Activated T-cell treated with anti-CD3 and anti-CD28 coated beads, Interleukin-2, amount 50 U/mL, for 72 hours (primary cell): ENCODE results near the gene CHURC1. TPM values are rescaled to one million over a fixed set of nuclear protein-coding genes. Genes with fewer than 3 reads are reported as not detected.
A peak's percentile ranks its signal among the peaks of the same experiment; 100 is the strongest.

Source experiments
- ATAC-seq, 2 donors: fragments of 150-1000 bp; cut with Tn5 transposase; replicated peaks in 1 of 2; 2 replicates each; pipeline ENCODE4 v1.10.0; 2021; ENCODE audit warnings: moderate library complexity in 2 of 2, mild to moderate bottlenecking in 1 of 2
- DNase-seq, 2 donors: peaks; one replicate each; pipeline ENCODE4 v3.0.0; 2021 to 2022; ENCODE audit warnings: mixed read lengths in 1 of 2
- H3K27ac Mint-ChIP-seq: one replicate; pipeline ENCODE4 v1.8.0; 2022; ENCODE audit warnings: mild to moderate bottlenecking, moderate library complexity, mixed read lengths
- H3K27me3 Mint-ChIP-seq: one replicate; pipeline ENCODE4 v1.8.0; 2022; ENCODE audit warnings: low read depth, mixed read lengths
- H3K36me3 Mint-ChIP-seq, 2 donors: one replicate each; pipeline ENCODE4 v1.8.0; 2022; ENCODE audit warnings: mixed read lengths in 2 of 2, mild to moderate bottlenecking in 1 of 2; ENCODE audit not compliant: insufficient read depth in 2 of 2
- H3K4me1 Mint-ChIP-seq: one replicate; pipeline ENCODE4 v1.8.0; 2022; ENCODE audit warnings: low read depth, mixed read lengths
- H3K4me3 Mint-ChIP-seq, 2 donors: one replicate each; pipeline ENCODE4 v1.8.0; 2022; ENCODE audit warnings: mild to moderate bottlenecking in 2 of 2, mixed read lengths in 2 of 2, moderate library complexity in 2 of 2
- H3K9me3 Mint-ChIP-seq, 2 donors: one replicate each; pipeline ENCODE4 v1.8.0; 2022; ENCODE audit warnings: mixed read lengths in 2 of 2
- total RNA-seq, 2 donors: library from RNA; stranded (reverse); gene quantifications; one replicate each; pipeline ENCODE4 v1.2.3, GENCODE V29; 2022

CHURC1 gene
- total RNA-seq, 2 donors from 2014 or later: 36.5 to 38.1 TPM

GRCh38 chr14:64958201-64958600 lies 43.9 kb downstream of the CHURC1 start:
- H3K4me3 Mint-ChIP-seq: no peak overlapping the region
- H3K27me3 Mint-ChIP-seq: no peaks in the 10 kb centered on the region
- no peak for ATAC-seq
- H3K36me3 Mint-ChIP-seq: no peaks in the 10 kb centered on the region
- H3K9me3 Mint-ChIP-seq: no peaks in the 10 kb centered on the region
- H3K27ac Mint-ChIP-seq: no peak overlapping the region
- peaks cover 10% of the 10 kb centered on the region for H3K4me1 Mint-ChIP-seq
- DNase-seq: no peak

- Mint-ChIP-seq H3K27ac (no peak overlapping the region), H3K4me1 (peaks cover 8% of the 10 kb centered on the region), H3K36me3 (no peaks in the 10 kb centered on the region), H3K27me3 (no peaks in the 10 kb centered on the region), H3K9me3 (no peaks in the 10 kb centered on the region), H3K4me3 (no peak overlapping the region)
- no peak for DNase-seq
- ATAC-seq: no peak
These were observed 44.5 kb downstream of the CHURC1 start for GRCh38 chr14:64958743-64959142.

DNA sequence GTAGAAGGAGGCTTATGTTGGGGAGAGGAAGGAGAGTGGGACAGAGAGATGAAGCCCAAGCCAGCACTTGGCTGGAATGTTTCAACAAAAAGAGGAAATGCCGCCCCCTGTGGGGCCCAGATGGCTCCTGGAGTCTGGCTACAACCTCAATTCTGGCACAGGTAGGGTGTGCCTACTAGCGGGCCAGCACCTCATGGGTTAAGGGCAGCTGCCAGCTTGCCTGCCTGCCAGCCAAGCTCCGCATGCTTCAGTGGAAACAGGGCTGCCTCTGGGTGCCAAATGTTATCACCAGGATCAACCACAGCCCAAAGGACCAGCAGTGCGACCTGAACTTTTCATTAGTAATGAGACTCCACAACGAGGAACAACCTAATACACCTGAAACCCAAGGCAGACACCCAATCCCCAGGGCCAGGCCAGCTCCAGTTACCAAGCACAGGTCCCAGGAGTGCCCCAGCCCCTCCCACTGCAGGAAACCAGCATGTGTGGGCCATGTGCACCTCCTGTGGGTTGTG lies 46.6 kb downstream of the CHURC1 start:
- no peak overlapping the region for H3K4me3 Mint-ChIP-seq
- no peaks in the 10 kb centered on the region for H3K27me3 Mint-ChIP-seq
- no peak for ATAC-seq
- H3K9me3 Mint-ChIP-seq: no peaks in the 10 kb centered on the region
- no peak for DNase-seq
- no peak overlapping the region for H3K27ac Mint-ChIP-seq
- peaks cover 8% of the 10 kb centered on the region for H3K4me1 Mint-ChIP-seq
- no peaks in the 10 kb centered on the region for H3K36me3 Mint-ChIP-seq

DNA sequence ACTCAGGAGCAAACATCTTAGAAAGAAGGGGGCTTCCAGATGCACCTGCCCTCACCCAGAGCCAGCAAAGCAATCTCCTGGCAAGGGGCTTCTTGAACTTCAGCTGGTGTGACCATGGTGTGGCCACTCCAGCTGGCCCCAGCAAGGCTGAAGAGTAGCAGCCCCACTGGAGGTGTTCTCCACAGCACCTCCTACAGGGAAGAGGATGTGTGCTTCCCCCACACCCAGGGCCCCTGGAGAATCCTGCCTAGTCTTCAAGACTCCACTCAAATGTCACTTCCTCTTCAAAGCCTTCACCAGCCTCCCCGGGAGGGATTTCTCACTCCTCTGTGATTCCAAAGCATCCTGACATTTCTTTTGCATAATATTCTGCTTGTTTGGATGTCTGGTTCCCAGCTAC lies 49.4 kb downstream of the CHURC1 start:
- no peaks in the 10 kb centered on the region for H3K36me3 Mint-ChIP-seq

GRCh38 chr14:64965356-64966000 lies 51.2 kb downstream of the CHURC1 start:
- DNase-seq: no peak

More for the DNA sequence above, 49.4 kb downstream of the CHURC1 start:
- no peak overlapping the region for H3K4me3 Mint-ChIP-seq
- no peak for DNase-seq
- no peaks in the 10 kb centered on the region for H3K9me3 Mint-ChIP-seq
- ATAC-seq: no peak
- no peak overlapping the region for H3K27ac Mint-ChIP-seq
- H3K4me1 Mint-ChIP-seq: peaks cover 14% of the 10 kb centered on the region
- H3K27me3 Mint-ChIP-seq: no peaks in the 10 kb centered on the region

DNA sequence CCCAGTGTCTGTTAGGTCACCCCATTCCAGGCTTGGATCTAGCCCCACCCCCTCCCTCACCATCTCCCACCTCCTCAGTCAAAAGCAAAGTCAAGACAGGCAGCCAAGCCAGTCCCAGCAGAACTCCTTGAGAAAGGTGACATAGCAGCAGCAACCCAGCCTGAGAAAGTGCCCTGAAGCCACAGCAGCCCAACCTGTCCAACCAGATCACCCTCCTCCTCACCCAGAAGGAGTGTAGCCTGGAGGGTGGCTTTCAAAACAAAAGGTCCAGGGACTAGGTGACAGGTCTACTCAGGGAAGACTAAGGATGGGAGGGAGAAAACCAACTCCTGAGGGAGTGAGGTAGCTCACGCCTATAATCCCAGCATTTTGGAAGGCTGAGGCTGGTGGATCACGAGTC lies 52.7 kb downstream of the CHURC1 start:
- Mint-ChIP-seq H3K4me1 (peaks cover 7% of the 10 kb centered on the region), H3K27me3 (no peaks in the 10 kb centered on the region), H3K9me3 (no peaks in the 10 kb centered on the region), H3K27ac (no peak overlapping the region), H3K36me3 (no peaks in the 10 kb centered on the region), H3K4me3 (no peak overlapping the region)
- no peak for DNase-seq
- ATAC-seq: no peak

More at GRCh38 chr14:64965356-64966000, 51.2 kb downstream of the CHURC1 start:
- no peaks in the 10 kb centered on the region for H3K36me3 Mint-ChIP-seq
- peaks cover 9% of the 10 kb centered on the region for H3K4me1 Mint-ChIP-seq
- no peaks in the 10 kb centered on the region for H3K27me3 Mint-ChIP-seq
- no peak overlapping the region for H3K4me3 Mint-ChIP-seq
- no peaks in the 10 kb centered on the region for H3K9me3 Mint-ChIP-seq
- no peak overlapping the region for H3K27ac Mint-ChIP-seq
- no peak for ATAC-seq

DNA sequence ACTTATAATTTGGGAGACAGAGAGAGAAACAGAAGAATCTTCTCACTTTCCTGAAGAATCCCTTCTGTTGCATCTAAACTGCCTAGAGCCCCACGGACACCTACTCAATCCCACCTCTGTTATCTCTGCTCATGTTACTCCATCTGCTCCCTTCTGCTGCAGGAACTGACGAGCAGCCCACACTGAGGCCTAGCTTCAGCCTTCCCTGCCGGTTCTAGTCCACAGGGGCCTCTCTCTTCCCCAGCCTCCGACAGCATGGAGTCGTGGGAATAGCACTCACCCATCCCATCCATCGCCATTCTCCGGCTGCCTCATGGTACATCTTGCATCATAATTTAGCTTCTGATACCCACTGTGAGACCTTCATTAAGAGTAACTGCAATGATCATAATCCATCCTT lies 53.9 kb downstream of the CHURC1 start:
- no peaks in the 10 kb centered on the region for H3K27me3 Mint-ChIP-seq

GRCh38 chr14:64968651-64969050 lies 54.4 kb downstream of the CHURC1 start:
- H3K4me1 Mint-ChIP-seq: peaks cover 7% of the 10 kb centered on the region
- DNase-seq: no peak

More for the DNA sequence above, 53.9 kb downstream of the CHURC1 start:
- no peak overlapping the region for H3K4me3 Mint-ChIP-seq
- DNase-seq (no peak), ATAC-seq (no peak)
- no peaks in the 10 kb centered on the region for H3K36me3 Mint-ChIP-seq
- no peaks in the 10 kb centered on the region for H3K9me3 Mint-ChIP-seq
- peak overlapping the region; percentile 6 for H3K27ac Mint-ChIP-seq
- H3K4me1 Mint-ChIP-seq: peaks cover 7% of the 10 kb centered on the region

GRCh38 chr14:64970041-64970440 lies 55.8 kb downstream of the CHURC1 start:
- Mint-ChIP-seq H3K27me3 (no peaks in the 10 kb centered on the region), H3K36me3 (no peaks in the 10 kb centered on the region), H3K4me3 (no peak overlapping the region), H3K4me1 (peaks cover 7% of the 10 kb centered on the region), H3K27ac (no peak overlapping the region), H3K9me3 (no peaks in the 10 kb centered on the region)
- no peak for ATAC-seq
- DNase-seq: no peak

More at GRCh38 chr14:64968651-64969050, 54.4 kb downstream of the CHURC1 start:
- no peak overlapping the region for H3K4me3 Mint-ChIP-seq
- no peak for ATAC-seq
- no peak overlapping the region for H3K27ac Mint-ChIP-seq
- no peaks in the 10 kb centered on the region for H3K27me3 Mint-ChIP-seq
- H3K9me3 Mint-ChIP-seq: no peaks in the 10 kb centered on the region
- no peaks in the 10 kb centered on the region for H3K36me3 Mint-ChIP-seq

DNA sequence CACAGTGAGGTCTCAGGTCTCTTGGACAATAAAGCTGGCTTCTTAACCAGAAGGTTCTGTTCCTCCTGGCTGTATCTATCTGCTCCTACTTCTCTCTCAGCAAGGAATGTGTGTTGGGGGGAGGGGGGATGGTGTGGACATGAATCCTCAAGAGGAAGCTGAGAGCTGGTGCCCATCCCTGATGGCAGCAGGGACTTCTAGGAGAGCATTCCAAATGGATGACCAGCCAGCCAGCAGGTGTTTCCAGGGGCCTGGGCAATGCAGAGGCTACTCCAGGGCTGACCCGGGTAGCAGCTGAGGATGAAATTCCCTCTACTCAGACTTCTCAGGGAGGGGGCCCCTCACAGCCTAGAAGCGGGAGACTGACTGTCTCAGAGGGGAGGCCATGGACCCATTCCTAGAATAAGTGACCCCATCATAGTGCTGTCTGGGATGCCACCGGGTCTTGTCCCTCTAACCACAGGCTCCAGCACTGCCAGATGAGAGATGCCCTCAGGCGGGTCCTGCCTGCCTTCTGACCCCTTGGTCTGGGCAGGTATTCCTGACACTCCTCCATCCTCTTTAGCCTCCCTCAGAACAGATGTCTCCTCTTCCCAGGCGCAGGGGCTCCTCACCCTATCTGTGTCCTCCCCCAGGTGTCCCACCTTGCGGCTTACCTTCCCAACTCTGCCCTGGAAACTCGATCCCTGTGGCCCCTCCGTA lies 56.7 kb downstream of the CHURC1 start:
- ATAC-seq (no peak), DNase-seq (no peak)
- no peaks in the 10 kb centered on the region for H3K27me3 Mint-ChIP-seq
- H3K4me1 Mint-ChIP-seq: peaks cover 7% of the 10 kb centered on the region
- no peaks in the 10 kb centered on the region for H3K9me3 Mint-ChIP-seq
- H3K36me3 Mint-ChIP-seq: no peaks in the 10 kb centered on the region
- no peak overlapping the region for H3K27ac Mint-ChIP-seq
- peak overlapping the region; percentile 42 to 73 for H3K4me3 Mint-ChIP-seq

DNA sequence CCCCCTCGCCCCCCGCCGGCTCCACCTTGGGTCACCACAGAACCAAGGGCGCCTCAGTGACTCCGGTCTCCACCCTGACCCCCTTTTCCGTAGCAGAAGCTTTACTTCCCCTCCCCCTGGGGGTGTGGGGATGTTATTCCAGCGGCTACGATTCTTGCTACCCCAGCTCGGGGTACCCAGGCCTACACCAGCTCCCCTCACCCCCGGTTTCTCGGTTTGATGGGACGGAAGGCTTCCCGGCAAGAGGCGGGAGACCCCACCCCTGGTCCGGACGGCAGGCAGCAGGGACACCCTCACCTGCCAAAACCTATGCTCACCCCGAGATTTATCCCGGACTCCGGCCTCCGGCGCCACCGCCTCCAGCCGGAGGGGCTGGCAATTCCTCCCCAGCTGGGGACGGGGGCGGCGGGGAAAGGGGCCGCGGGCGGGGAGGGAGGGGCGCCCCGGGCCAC lies 57.3 kb downstream of the CHURC1 start:
- no peaks in the 10 kb centered on the region for H3K36me3 Mint-ChIP-seq
- no peak for ATAC-seq

DNA sequence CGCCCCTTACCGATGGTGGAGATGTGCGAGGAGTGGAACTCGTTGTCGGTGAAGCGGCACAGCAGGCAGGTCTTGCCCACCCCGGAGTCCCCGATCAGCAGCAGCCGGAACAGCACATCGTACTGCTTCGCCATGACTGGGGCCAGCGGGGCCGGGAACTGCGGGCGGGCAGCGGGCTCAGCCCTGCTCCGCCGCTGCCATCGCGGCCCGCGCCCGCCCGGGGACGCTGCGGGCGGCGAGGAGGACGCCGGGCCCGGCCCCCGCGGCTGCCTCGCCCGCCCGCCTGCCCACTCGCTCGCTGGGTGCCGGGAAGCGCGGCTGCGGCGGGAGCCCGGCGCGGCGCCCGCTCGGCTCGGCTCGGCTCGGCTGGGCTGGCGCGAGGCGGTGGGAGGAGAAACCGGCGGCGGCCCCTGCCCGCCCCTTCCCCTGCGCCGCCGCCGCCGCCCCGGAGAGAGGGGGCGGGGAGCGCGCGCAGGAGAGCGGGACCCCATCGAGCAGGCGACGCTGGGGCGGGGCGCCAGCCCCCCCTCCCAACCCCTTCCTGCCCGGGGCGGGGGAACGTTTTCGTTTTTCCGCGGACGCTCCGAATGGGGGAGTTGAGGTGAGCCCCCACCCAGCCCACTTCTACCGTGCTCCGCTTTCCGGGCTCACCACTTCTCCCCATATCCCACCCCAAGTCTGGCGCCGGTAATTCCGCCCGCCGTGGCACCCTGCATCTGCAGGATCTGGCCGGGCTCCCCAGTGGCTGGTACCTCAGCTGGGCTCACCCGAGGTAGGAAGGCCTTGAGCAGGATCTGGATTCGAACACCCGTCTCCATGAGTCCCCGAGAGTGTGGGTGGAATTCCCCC lies 57.9 kb downstream of the CHURC1 start, which contains the start of gene RAB15:
RAB15 (minus strand) TSS at position 394 of the 849 bp plus-strand sequence; CDS start at position 134, 260 bp downstream.
- ATAC-seq (peak; percentile 81 to 87), DNase-seq (peak; percentile 53 to 58)
- Mint-ChIP-seq H3K9me3 (no peaks in the 10 kb centered on the region), H3K4me3 (peak within 1 kb of the TSS; percentile 86 to 88), H3K4me1 (peaks cover 7% of the 10 kb centered on the region), H3K36me3 (no peaks in the 10 kb centered on the region), H3K27ac (peak within 1 kb of the TSS; percentile 79), H3K27me3 (no peaks in the 10 kb centered on the region)

More for the DNA sequence above, 57.3 kb downstream of the CHURC1 start:
- H3K4me1 Mint-ChIP-seq: peaks cover 7% of the 10 kb centered on the region
- peak overlapping the region; percentile 42 to 73 for H3K4me3 Mint-ChIP-seq
- H3K27me3 Mint-ChIP-seq: no peaks in the 10 kb centered on the region
- DNase-seq: no peak
- no peak overlapping the region for H3K27ac Mint-ChIP-seq
- H3K9me3 Mint-ChIP-seq: no peaks in the 10 kb centered on the region

GRCh38 chr14:64973026-64973442 lies 58.8 kb downstream of the CHURC1 start:
- Mint-ChIP-seq H3K36me3 (no peaks in the 10 kb centered on the region), H3K4me1 (peaks cover 7% of the 10 kb centered on the region), H3K27ac (no peak overlapping the region), H3K4me3 (peak overlapping the region; percentile 86 to 88), H3K27me3 (no peaks in the 10 kb centered on the region), H3K9me3 (no peaks in the 10 kb centered on the region)
- DNase-seq (no peak), ATAC-seq (no peak)
